ENCODE data around the gene KLF14. TPM values are rescaled to one million over a fixed set of nuclear protein-coding genes. Genes with fewer than 3 reads are reported as not detected.

The KLF14 gene
- not detected in 2 replicates for total RNA-seq

DNA sequence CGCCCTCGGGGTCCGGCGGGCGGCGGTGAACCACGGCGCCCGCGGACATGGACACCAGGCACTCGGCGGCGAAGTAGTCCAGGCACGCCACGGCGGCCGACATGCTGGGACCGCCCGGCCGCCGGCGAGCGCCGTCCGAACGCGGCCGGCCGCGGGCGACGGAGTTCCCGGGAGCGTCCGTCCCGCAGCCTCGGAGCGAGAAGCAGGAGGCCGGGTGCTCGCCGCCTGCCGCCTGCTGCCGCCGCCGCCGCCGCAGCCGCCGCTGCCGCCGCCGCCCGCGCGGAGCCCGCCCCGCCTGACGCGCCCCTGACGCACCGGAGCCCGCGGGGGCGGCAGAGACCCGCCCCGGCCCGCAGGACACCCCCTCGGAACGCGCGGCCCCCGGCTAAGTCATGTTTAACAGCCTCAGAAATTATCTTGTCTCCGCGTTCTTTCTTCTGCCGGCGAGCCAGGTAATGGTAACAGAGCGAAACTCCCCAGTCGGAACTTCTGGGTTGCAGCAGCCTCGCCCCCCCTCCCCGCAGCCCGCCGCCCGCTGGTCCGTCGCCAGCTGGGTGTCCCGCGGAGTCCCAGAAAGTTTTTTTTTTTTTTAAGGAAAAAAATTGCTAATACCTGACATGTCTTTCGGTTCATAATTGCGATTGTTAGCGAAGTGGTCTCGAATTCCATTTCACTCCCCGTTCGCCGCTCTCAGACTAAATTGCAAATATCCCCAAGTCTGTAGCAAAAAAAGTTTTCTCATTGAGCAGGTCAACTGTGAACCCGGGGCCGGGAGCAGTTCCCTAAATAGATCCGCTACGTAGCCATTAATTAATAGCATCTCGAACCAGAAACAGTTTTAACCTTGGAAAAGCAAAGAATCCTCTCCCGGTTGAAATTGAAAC is at the start of gene KLF14:
Gene KLF14, minus strand, starts transcription at position 277 of the 884 bp plus-strand sequence. Its CDS starts 174 bp downstream, at position 103.

Other genes starting within 250 kb of the KLF14 start
- 56.7 and 65.4 TPM in 2 replicates for gene MEST, start 242.1 kb downstream of the KLF14 start, total RNA-seq
- 14.7 and 15.1 TPM in 2 replicates for gene COPG2, start 65.5 kb downstream of the KLF14 start, total RNA-seq
- not detected in 2 replicates for gene TSGA13, start 47.7 kb downstream of the KLF14 start, total RNA-seq

All from cardiac ventricle fibroblast (primary cell).